Upper lobe of left lung (tissue), 6 donors: Measurements from ENCODE around the gene RPL28. TPM values are rescaled to one million over a fixed set of nuclear protein-coding genes. Genes with fewer than 3 reads are reported as not detected.

Experiments
- ATAC-seq, 2 donors: fragments of 200-7000 bp; cut with Tn5 transposase; one replicate each; pipeline ENCODE4 v1.9.1; 2022; ENCODE audit warnings: mild to moderate bottlenecking in 2 of 2, moderate library complexity in 2 of 2; ENCODE audit not compliant: low FRiP score in 2 of 2
- DNase-seq, 2 donors: peaks; one replicate each; pipeline ENCODE4 v3.0.0-alpha.2; 2019 to 2020
- H3K27ac ChIP-seq, 4 donors: fragments of 200-600 bp; sonication (generic); one replicate each; pipeline ENCODE4 v1.5.1; 2016 to 2019
- H3K27me3 ChIP-seq, 4 donors: fragments of 200-600 bp; sonication (generic); one replicate each; pipeline ENCODE4 v1.5.1; 2017 to 2019
- H3K36me3 ChIP-seq, 4 donors: fragments of 200-600 bp; sonication (generic); one replicate each; pipeline ENCODE4 v1.5.1; 2016 to 2019
- H3K4me1 ChIP-seq, 4 donors: fragments of 200-600 bp; sonication (generic); one replicate each; pipeline ENCODE4 v1.5.1; 2018 to 2019
- H3K4me3 ChIP-seq, 4 donors: fragments of 200-600 bp; sonication (generic); one replicate each; pipeline ENCODE4 v1.5.1; 2017 to 2019; ENCODE audit warnings: mild to moderate bottlenecking in 2 of 4, moderate library complexity in 1 of 4
- H3K9me3 ChIP-seq, 4 donors: fragments of 200-600 bp; sonication (generic); one replicate each; pipeline ENCODE4 v1.5.1; 2018 to 2019
- CTCF ChIP-seq, 6 experiments: fragments of 450-650 bp in 4 of 6; fragments of 200-600 bp in 2 of 6; sonication (generic) in 2 of 6; IDR thresholded peaks; one replicate each; pipeline ENCODE4 v1.5.1; 2016 to 2019; ENCODE audit warnings: antibody characterized with exemption in 6 of 6
- EP300 ChIP-seq, 4 donors: sonication (generic); formaldehyde crosslinking; IDR thresholded peaks; one replicate each; pipeline ENCODE4 v1.5.1; 2017; ENCODE audit warnings: antibody characterized with exemption in 4 of 4, control low read depth in 2 of 4
- POLR2A ChIP-seq, 4 donors: fragments of 450-650 bp; IDR thresholded peaks; one replicate each; pipeline ENCODE4 v1.5.1; 2016 to 2017; ENCODE audit warnings: antibody characterized with exemption in 4 of 4, mild to moderate bottlenecking in 2 of 4
- POLR2AphosphoS5 ChIP-seq, 2 donors: sonication (generic); formaldehyde crosslinking; IDR thresholded peaks; one replicate each; pipeline ENCODE4 v1.5.1; 2017; ENCODE audit warnings: antibody characterized with exemption in 2 of 2
- WGBS, 2 donors: methylation state at CpG; one replicate each; pipeline ENCODE4 v1.1.5; 2017 to 2018; 5-methylcytosine and 5-hydroxymethylcytosine counted together
- total RNA-seq, 6 donors: library from RNA; depleted of rRNA in 4 of 6; stranded (reverse); fragments of >200 nt in 4 of 6; gene quantifications; one replicate each; pipeline versions ENCODE4 v1.1.0 to v1.2.1, GENCODE V29; 2016 to 2021
- donor health status: DM: no; HTN: no; CAD: no; lungs with moderate emphysema.
- donor health status: DM: no; HTN: yes; CAD: no; lungs with severe emphysema.

The RPL28 gene
- total RNA-seq, 6 donors from 2014 or later, result 308 to 1,892 (median 534) TPM

DNA sequence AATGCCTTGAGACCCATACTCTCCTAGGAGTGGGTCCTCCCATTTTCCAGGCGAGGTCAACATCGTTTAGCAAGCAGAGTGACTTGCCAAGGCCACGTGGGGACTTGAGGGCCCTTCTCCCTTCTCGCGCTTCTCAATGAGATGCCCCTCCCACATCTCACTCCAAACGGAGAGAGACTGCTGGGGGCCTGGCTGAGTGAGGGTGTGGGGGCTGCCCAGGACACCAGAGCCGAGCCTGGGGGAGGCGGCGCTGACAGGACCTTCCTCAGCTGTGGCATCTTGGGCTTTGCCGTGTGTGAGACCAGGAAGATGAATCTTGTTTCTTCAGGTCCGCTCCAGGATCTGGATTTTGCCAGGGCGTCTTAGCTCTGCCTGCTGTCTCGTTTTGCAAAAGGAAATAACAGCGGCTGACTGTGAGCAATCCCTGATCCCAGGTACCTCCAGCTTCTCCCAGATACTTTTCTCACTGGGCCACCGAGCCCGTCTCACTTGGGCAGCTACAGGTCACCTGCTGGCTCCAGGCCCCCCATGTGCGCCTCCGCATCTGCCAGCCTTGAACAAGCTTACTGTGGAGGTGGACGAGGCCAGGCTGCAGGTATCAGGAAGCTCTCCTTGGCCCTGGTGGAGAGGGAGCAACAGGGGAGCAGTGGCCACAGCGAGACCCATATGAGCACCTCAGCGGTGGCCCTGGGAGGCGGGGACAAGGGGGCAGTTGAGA lies 37.3 kb upstream of the RPL28 start:
- Histone ChIP-seq H3K4me1 (peaks cover 4 to 15% (median 6%) of the 10 kb centered on the region in 4 donors), H3K9me3 (no peaks in the 10 kb centered on the region), H3K27ac (no peak overlapping the region), H3K27me3 (peaks cover 0 to 18% (median 10%) of the 10 kb centered on the region in 4 donors), H3K36me3 (peaks cover 0 to 21% (median 9%) of the 10 kb centered on the region in 4 donors), H3K4me3 (no peak overlapping the region)
- ATAC-seq (no peak), DNase-seq (peak in 1 of 2 donors; percentile 65)
- 69 to 72% methylated on average over 12 to 22 of the region's 22 CpGs for WGBS, 2 donors
- TF ChIP-seq CTCF (IDR thresholded peaks at IDR 0.05), result no peak
- TF ChIP-seq EP300 (IDR thresholded peaks at IDR 0.05), result no peak
- TF ChIP-seq POLR2AphosphoS5 (IDR thresholded peaks at IDR 0.05), result no peak
- TF ChIP-seq POLR2A (IDR thresholded peaks at IDR 0.05), result no peak

DNA sequence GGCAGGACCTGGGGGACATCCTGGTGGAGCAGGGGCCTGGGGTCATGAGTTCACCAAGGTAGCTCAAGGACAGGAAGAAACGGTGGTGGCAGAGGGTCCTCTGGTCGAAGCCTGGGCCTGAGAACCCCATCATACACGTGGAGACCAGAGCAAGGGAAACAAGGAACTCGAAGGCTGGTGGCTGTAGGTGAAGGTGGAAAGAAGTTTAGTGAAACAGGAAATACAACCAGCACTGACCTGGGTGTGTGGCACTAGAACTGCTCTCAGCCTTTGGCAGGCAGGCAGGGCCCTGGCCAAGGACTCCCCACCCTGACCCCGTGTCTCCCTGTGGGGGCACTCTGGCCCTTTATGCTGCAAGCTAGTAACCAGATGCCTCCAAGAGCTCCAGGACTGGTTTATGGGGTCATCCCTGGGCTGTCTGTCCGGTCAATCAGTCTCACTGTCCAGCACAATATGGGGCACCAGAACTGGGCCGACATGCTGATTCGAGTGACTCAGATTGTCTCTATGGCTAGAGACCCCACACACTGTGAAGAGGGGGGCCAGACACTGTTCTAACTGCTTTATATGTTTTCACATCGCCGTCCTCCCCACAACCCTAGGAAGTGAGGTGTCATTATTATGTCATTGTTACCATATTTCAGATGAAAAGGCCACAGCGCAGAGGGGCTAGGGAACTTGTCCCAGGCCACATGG lies 35.0 kb upstream of the RPL28 start:
- Histone ChIP-seq H3K4me1 (peaks cover 15 to 30% (median 20%) of the 10 kb centered on the region in 4 donors), H3K36me3 (peaks cover 0 to 13% (median 6%) of the 10 kb centered on the region in 4 donors), H3K27me3 (peaks cover 2 to 36% (median 23%) of the 10 kb centered on the region in 4 donors), H3K4me3 (no peak overlapping the region), H3K27ac (no peak overlapping the region), H3K9me3 (no peaks in the 10 kb centered on the region)
- 64 to 67% methylated on average over 10 to 11 of the region's 11 CpGs for WGBS, 2 donors
- no peak for DNase-seq
- ATAC-seq, result no peak
- no peak for TF ChIP-seq EP300 (IDR thresholded peaks at IDR 0.05)

- ATAC-seq, result no peak
- WGBS, 2 donors, result 50 to 74% methylated on average over 4 to 6 of the region's 6 CpGs
- Histone ChIP-seq H3K9me3 (no peaks in the 10 kb centered on the region), H3K4me3 (no peak overlapping the region), H3K27me3 (peaks cover 2 to 36% (median 23%) of the 10 kb centered on the region in 4 donors), H3K4me1 (peaks cover 15 to 30% (median 20%) of the 10 kb centered on the region in 4 donors), H3K36me3 (peaks cover 0 to 5% (median 2%) of the 10 kb centered on the region in 4 donors), H3K27ac (no peak overlapping the region)
- TF ChIP-seq POLR2AphosphoS5 (IDR thresholded peaks at IDR 0.05) (no peak), EP300 (IDR thresholded peaks at IDR 0.05) (no peak), CTCF (IDR thresholded peaks at IDR 0.05) (no peak), POLR2A (IDR thresholded peaks at IDR 0.05) (no peak)
- no peak for DNase-seq
Measured at GRCh38 chr19:55352040-55352439, 33.7 kb upstream of the RPL28 start.

- TF ChIP-seq POLR2A (IDR thresholded peaks at IDR 0.05) (no peak), POLR2AphosphoS5 (IDR thresholded peaks at IDR 0.05) (no peak), EP300 (IDR thresholded peaks at IDR 0.05) (no peak), CTCF (IDR thresholded peaks at IDR 0.05) (no peak)
- H3K9me3 ChIP-seq, result no peaks in the 10 kb centered on the region
- peaks cover 15 to 30% (median 20%) of the 10 kb centered on the region in 4 donors for H3K4me1 ChIP-seq
- no peak overlapping the region for H3K27ac ChIP-seq
- 65 to 67% methylated on average over 22 to 25 of the region's 25 CpGs for WGBS, 2 donors
- no peak for DNase-seq
- H3K27me3 ChIP-seq, result peaks cover 2 to 36% (median 23%) of the 10 kb centered on the region in 4 donors
- H3K4me3 ChIP-seq, result no peak overlapping the region
- no peak for ATAC-seq
- no peaks in the 10 kb centered on the region for H3K36me3 ChIP-seq
Measured at GRCh38 chr19:55352549-55353145, 33.1 kb upstream of the RPL28 start.

DNA sequence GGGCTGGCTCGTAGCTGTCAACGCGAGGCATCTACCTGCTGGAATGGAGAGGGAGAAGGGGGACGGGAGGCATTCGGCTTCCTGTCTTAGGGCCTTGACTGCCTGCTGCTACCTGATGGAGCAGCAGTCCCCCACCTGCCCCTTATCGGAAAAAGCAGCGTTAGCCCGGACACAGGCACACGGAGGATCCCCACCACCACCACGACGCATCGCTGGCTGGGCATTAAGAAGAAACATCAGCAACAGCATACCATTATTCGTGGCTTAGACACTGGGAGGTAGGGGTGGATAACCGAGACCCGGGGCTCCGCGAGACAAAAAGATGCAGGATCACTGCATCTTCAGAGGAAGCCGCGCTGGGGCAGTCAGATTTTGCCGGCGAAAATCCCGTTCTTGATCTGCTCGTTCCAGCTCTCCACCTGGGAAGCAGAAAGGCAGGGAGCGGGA lies 32.4 kb upstream of the RPL28 start:
- peak in 1 of 2 donors; percentile 59 for DNase-seq
- TF ChIP-seq EP300 (IDR thresholded peaks at IDR 0.05) (no peak), POLR2A (IDR thresholded peaks at IDR 0.05) (no peak), CTCF (IDR thresholded peaks at IDR 0.05) (no peak), POLR2AphosphoS5 (IDR thresholded peaks at IDR 0.05) (no peak)
- WGBS, 2 donors, result 2% methylated on average over 21 to 24 of the region's 24 CpGs
- no peaks in the 10 kb centered on the region for H3K36me3 ChIP-seq
- peaks cover 15 to 25% (median 20%) of the 10 kb centered on the region in 4 donors for H3K4me1 ChIP-seq
- peak overlapping the region in 3 of 4 donors; percentile 33 to 53 (median 51) for H3K4me3 ChIP-seq
- H3K27ac ChIP-seq, result no peak overlapping the region
- no peak for ATAC-seq
- H3K9me3 ChIP-seq, result no peaks in the 10 kb centered on the region
- H3K27me3 ChIP-seq, result peaks cover 2 to 36% (median 23%) of the 10 kb centered on the region in 4 donors
